HEK293 (cell line): ENCODE data around the gene IMMP2L.

ENCODE experiments used
- BCL11B ChIP-seq: fragments of 450-650 bp; formaldehyde crosslinking; IDR thresholded peaks from 2 replicates; pipeline ENCODE4 v1.5.1; 2016; ENCODE audit warnings: low read depth, missing biosample characterization, missing genetic modification characterization
- GLIS2 ChIP-seq: fragments of 450-650 bp; formaldehyde crosslinking; IDR thresholded peaks from 2 replicates; pipeline ENCODE4 v1.5.1; 2016; ENCODE audit warnings: missing biosample characterization, missing genetic modification characterization
- KLF8 ChIP-seq: fragments of 450-650 bp; formaldehyde crosslinking; IDR thresholded peaks from 2 replicates; pipeline ENCODE4 v1.5.1; 2016; ENCODE audit warnings: missing biosample characterization, missing genetic modification characterization
- MEIS1 ChIP-seq: sonication (generic); formaldehyde crosslinking; IDR thresholded peaks from 2 replicates; pipeline ENCODE4 v1.8.1; 2022; ENCODE audit warnings: missing genetic modification reagents, mild to moderate bottlenecking, borderline replicate concordance
- MYNN ChIP-seq: fragments of 450-650 bp; formaldehyde crosslinking; IDR thresholded peaks from 2 replicates; pipeline ENCODE4 v1.5.1; 2016; ENCODE audit warnings: missing biosample characterization, missing genetic modification characterization, borderline replicate concordance
- OVOL3 ChIP-seq: fragments of 450-650 bp; formaldehyde crosslinking; IDR thresholded peaks from 2 replicates; pipeline ENCODE4 v1.5.1; 2016; ENCODE audit warnings: missing biosample characterization, missing genetic modification characterization
- SP3 ChIP-seq: fragments of 450-650 bp; formaldehyde crosslinking; IDR thresholded peaks from 2 replicates; pipeline ENCODE4 v1.5.1; 2016; ENCODE audit warnings: missing biosample characterization, missing genetic modification characterization
- SP7 ChIP-seq: fragments of 450-650 bp; formaldehyde crosslinking; IDR thresholded peaks from 2 replicates; pipeline ENCODE4 v1.5.1; 2016; ENCODE audit warnings: missing biosample characterization, missing genetic modification characterization
- YY2 ChIP-seq: fragments of 450-650 bp; formaldehyde crosslinking; IDR thresholded peaks from 2 replicates; pipeline ENCODE4 v1.5.1; 2016; ENCODE audit warnings: missing biosample characterization, missing genetic modification characterization
- ZBTB21 ChIP-seq: fragments of 450-650 bp; formaldehyde crosslinking; IDR thresholded peaks from 2 replicates; pipeline ENCODE4 v1.5.1; 2017; ENCODE audit warnings: missing biosample characterization, missing genetic modification characterization
- ZFP41 ChIP-seq: fragments of 450-650 bp; formaldehyde crosslinking; IDR thresholded peaks from 2 replicates; pipeline ENCODE4 v1.5.1; 2016; ENCODE audit warnings: missing biosample characterization, missing genetic modification characterization, borderline replicate concordance
- ZNF138 ChIP-seq: fragments of 450-650 bp; formaldehyde crosslinking; IDR thresholded peaks from 2 replicates; pipeline ENCODE4 v1.5.1; 2016; ENCODE audit warnings: missing biosample characterization, missing genetic modification characterization, borderline replicate concordance
- ZNF174 ChIP-seq: fragments of 450-650 bp; formaldehyde crosslinking; IDR thresholded peaks from 2 replicates; pipeline ENCODE4 v1.5.0; 2017; ENCODE audit warnings: missing biosample characterization, mild to moderate bottlenecking, missing genetic modification characterization
- ZNF350 ChIP-seq: fragments of 450-650 bp; formaldehyde crosslinking; IDR thresholded peaks from 2 replicates; pipeline ENCODE4 v1.5.0; 2017; ENCODE audit warnings: missing biosample characterization, mild to moderate bottlenecking, missing genetic modification characterization
- ZNF354C ChIP-seq: fragments of 450-650 bp; formaldehyde crosslinking; IDR thresholded peaks from 2 replicates; pipeline ENCODE4 v1.5.1; 2016; ENCODE audit warnings: missing biosample characterization, missing genetic modification characterization, low read depth, borderline replicate concordance
- ZNF394 ChIP-seq: fragments of 450-650 bp; formaldehyde crosslinking; IDR thresholded peaks from 2 replicates; pipeline ENCODE4 v1.5.1; 2016; ENCODE audit warnings: missing biosample characterization, missing genetic modification characterization, mild to moderate bottlenecking, moderate library complexity, borderline replicate concordance
- ZNF404 ChIP-seq: fragments of 450-650 bp; formaldehyde crosslinking; IDR thresholded peaks from 2 replicates; pipeline ENCODE4 v1.5.1; 2017; ENCODE audit warnings: missing biosample characterization, missing genetic modification characterization
- ZNF548 ChIP-seq: fragments of 450-650 bp; formaldehyde crosslinking; IDR thresholded peaks from 2 replicates; pipeline ENCODE4 v1.5.1; 2016; ENCODE audit warnings: missing biosample characterization, missing genetic modification characterization
- ZNF664 ChIP-seq: fragments of 450-650 bp; formaldehyde crosslinking; IDR thresholded peaks from 2 replicates; pipeline ENCODE4 v1.5.1; 2016; ENCODE audit warnings: missing biosample characterization, missing genetic modification characterization
- TF ChIP-seq, protein P1 (sequence below): fragments of 450-650 bp; formaldehyde crosslinking; IDR thresholded peaks from 2 replicates; pipeline ENCODE4 v1.5.1; 2016; ENCODE audit warnings: missing biosample characterization, missing genetic modification characterization
- TF ChIP-seq, protein P2 (sequence below): fragments of 450-650 bp; formaldehyde crosslinking; IDR thresholded peaks from 2 replicates; pipeline ENCODE4 v1.5.1; 2016; ENCODE audit warnings: missing biosample characterization, missing genetic modification characterization
- TF ChIP-seq, protein P3 (sequence below): fragments of 450-650 bp; formaldehyde crosslinking; IDR thresholded peaks from 2 replicates; pipeline ENCODE4 v1.5.1; 2016; ENCODE audit warnings: missing biosample characterization, missing genetic modification characterization, low read depth
- TF ChIP-seq, protein P4 (sequence below): fragments of 450-650 bp; formaldehyde crosslinking; IDR thresholded peaks from 2 replicates; pipeline ENCODE4 v1.5.1; 2016; ENCODE audit warnings: missing biosample characterization, missing genetic modification characterization
- TF ChIP-seq, protein P5 (sequence below): fragments of 450-650 bp; IDR thresholded peaks from 2 replicates; pipeline ENCODE4 v1.5.1; 2018; ENCODE audit warnings: missing biosample characterization, mild to moderate bottlenecking, missing genetic modification characterization
- TF ChIP-seq, protein P6 (sequence below): fragments of 450-650 bp; formaldehyde crosslinking; conservative IDR thresholded peaks from 2 replicates; pipeline ENCODE4 v1.5.1; 2016; ENCODE audit warnings: low read depth, missing biosample characterization, missing genetic modification characterization
- TF ChIP-seq, protein P7 (sequence below): fragments of 450-650 bp; formaldehyde crosslinking; IDR thresholded peaks from 2 replicates; pipeline ENCODE4 v1.5.1; 2016; ENCODE audit warnings: missing biosample characterization, missing genetic modification characterization

Gene IMMP2L

DNA sequence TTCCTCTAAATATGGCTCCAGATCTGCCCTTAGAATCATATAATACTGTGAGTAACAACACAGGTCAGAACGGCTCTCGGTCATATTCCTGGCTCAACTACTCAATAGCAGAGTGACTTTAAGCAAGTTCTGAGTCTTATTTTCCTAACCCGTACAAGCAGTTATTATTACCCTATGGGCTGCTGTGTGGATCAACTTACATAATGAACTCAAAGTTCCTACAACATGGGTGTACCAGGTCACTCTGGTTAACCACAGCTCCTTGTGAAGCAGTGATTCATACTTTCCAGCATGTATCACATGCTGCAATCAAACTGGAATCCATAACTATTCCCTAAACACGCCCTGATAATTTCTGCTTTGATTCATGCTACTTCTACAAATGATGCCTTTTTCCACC is 364.0 kb downstream of the IMMP2L start (continued):
- TF ChIP-seq, protein P1, sequence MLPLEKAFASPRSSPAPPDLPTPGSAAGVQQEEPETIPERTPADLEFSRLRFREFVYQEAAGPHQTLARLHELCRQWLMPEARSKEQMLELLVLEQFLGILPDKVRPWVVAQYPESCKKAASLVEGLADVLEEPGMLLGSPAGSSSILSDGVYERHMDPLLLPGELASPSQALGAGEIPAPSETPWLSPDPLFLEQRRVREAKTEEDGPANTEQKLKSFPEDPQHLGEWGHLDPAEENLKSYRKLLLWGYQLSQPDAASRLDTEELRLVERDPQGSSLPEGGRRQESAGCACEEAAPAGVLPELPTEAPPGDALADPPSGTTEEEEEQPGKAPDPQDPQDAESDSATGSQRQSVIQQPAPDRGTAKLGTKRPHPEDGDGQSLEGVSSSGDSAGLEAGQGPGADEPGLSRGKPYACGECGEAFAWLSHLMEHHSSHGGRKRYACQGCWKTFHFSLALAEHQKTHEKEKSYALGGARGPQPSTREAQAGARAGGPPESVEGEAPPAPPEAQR = no peak
- TF ChIP-seq ZNF138 (no peak), KLF8 (tag by site-specific recombination) (peak; percentile 68), ZNF354C (tag by site-specific recombination) (no peak), GLIS2 (tag by site-specific recombination) (no peak), MYNN (no peak), MEIS1 (no peak), ZNF664 (no peak), OVOL3 (tag by site-specific recombination) (0 out of 2 replicates have a peak, but pooled peaks have one; percentile 44), ZNF394 (peak; percentile 48; the same call in 1 of the 2 replicates), ZBTB21 (peak; percentile 56; the same call in 1 of the 2 replicates), BCL11B (tag by site-specific recombination) (no peak), ZFP41 (tag by site-specific recombination) (no peak), ZNF174 (tag by site-specific recombination) (no peak), SP3 (tag by site-specific recombination) (no peak), SP7 (tag by site-specific recombination) (peak; percentile 90), ZNF350 (tag by site-specific recombination) (no peak), YY2 (tag by site-specific recombination) (0 out of 2 replicates have a peak, but pooled peaks have one; percentile 56), ZNF548 (no peak), ZNF404 (no peak)
- TF ChIP-seq, protein P2, sequence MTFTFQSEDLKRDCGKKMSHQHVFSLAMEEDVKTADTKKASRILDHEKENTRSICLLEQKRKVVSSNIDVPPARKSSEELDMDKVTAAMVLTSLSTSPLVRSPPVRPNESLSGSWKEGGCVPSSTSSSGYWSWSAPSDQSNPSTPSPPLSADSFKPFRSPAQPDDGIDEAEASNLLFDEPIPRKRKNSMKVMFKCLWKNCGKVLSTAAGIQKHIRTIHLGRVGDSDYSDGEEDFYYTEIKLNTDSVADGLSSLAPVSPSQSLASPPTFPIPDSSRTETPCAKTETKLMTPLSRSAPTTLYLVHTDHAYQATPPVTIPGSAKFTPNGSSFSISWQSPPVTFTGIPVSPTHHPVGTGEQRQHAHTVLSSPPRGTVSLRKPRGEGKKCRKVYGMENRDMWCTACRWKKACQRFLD (tag by site-specific recombination) = no peak
- TF ChIP-seq, protein P3, sequence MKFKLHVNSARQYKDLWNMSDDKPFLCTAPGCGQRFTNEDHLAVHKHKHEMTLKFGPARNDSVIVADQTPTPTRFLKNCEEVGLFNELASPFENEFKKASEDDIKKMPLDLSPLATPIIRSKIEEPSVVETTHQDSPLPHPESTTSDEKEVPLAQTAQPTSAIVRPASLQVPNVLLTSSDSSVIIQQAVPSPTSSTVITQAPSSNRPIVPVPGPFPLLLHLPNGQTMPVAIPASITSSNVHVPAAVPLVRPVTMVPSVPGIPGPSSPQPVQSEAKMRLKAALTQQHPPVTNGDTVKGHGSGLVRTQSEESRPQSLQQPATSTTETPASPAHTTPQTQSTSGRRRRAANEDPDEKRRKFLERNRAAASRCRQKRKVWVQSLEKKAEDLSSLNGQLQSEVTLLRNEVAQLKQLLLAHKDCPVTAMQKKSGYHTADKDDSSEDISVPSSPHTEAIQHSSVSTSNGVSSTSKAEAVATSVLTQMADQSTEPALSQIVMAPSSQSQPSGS (tag by site-specific recombination) = no peak
- TF ChIP-seq, protein P4, sequence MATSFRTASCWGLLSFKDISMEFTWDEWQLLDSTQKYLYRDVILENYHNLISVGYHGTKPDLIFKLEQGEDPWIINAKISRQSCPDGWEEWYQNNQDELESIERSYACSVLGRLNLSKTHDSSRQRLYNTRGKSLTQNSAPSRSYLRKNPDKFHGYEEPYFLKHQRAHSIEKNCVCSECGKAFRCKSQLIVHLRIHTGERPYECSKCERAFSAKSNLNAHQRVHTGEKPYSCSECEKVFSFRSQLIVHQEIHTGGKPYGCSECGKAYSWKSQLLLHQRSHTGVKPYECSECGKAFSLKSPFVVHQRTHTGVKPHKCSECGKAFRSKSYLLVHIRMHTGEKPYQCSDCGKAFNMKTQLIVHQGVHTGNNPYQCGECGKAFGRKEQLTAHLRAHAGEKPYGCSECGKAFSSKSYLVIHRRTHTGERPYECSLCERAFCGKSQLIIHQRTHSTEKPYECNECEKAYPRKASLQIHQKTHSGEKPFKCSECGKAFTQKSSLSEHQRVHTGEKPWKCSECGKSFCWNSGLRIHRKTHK (tag by site-specific recombination) = no peak
- TF ChIP-seq, protein P5, sequence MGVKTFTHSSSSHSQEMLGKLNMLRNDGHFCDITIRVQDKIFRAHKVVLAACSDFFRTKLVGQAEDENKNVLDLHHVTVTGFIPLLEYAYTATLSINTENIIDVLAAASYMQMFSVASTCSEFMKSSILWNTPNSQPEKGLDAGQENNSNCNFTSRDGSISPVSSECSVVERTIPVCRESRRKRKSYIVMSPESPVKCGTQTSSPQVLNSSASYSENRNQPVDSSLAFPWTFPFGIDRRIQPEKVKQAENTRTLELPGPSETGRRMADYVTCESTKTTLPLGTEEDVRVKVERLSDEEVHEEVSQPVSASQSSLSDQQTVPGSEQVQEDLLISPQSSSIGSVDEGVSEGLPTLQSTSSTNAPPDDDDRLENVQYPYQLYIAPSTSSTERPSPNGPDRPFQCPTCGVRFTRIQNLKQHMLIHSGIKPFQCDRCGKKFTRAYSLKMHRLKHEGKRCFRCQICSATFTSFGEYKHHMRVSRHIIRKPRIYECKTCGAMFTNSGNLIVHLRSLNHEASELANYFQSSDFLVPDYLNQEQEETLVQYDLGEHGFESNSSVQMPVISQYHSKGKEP (tag by site-specific recombination) = peak; percentile 58
- TF ChIP-seq, protein P6, sequence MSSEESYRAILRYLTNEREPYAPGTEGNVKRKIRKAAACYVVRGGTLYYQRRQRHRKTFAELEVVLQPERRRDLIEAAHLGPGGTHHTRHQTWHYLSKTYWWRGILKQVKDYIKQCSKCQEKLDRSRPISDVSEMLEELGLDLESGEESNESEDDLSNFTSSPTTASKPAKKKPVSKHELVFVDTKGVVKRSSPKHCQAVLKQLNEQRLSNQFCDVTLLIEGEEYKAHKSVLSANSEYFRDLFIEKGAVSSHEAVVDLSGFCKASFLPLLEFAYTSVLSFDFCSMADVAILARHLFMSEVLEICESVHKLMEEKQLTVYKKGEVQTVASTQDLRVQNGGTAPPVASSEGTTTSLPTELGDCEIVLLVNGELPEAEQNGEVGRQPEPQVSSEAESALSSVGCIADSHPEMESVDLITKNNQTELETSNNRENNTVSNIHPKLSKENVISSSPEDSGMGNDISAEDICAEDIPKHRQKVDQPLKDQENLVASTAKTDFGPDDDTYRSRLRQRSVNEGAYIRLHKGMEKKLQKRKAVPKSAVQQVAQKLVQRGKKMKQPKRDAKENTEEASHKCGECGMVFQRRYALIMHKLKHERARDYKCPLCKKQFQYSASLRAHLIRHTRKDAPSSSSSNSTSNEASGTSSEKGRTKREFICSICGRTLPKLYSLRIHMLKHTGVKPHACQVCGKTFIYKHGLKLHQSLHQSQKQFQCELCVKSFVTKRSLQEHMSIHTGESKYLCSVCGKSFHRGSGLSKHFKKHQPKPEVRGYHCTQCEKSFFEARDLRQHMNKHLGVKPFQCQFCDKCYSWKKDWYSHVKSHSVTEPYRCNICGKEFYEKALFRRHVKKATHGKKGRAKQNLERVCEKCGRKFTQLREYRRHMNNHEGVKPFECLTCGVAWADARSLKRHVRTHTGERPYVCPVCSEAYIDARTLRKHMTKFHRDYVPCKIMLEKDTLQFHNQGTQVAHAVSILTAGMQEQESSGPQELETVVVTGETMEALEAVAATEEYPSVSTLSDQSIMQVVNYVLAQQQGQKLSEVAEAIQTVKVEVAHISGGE (tag by site-specific recombination) = no peak
- TF ChIP-seq, protein P7, sequence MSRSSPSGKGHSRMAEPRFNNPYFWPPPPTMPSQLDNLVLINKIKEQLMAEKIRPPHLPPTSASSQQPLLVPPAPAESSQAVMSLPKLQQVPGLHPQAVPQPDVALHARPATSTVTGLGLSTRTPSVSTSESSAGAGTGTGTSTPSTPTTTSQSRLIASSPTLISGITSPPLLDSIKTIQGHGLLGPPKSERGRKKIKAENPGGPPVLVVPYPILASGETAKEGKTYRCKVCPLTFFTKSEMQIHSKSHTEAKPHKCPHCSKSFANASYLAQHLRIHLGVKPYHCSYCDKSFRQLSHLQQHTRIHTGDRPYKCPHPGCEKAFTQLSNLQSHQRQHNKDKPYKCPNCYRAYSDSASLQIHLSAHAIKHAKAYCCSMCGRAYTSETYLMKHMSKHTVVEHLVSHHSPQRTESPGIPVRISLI (tag by site-specific recombination) = no peak
